Fibroblast of villous mesenchyme (primary cell): ENCODE results near the gene MSANTD2. TPM values are rescaled to one million over a fixed set of nuclear protein-coding genes. Genes with fewer than 3 reads are reported as not detected.

Experiments used
- DNase-seq: peaks from one replicate; pipeline ENCODE4 v3.0.0-alpha.2; 2010; ENCODE audit warnings: low read depth
- H3K4me3 ChIP-seq: 2 replicates; pipeline ENCODE4 v1.5.1; 2011; ENCODE audit warnings: low read depth, mild to moderate bottlenecking, low read length
- CTCF ChIP-seq: IDR thresholded peaks from 2 replicates; pipeline ENCODE4 v1.5.1; 2012; ENCODE audit warnings: low read depth, mild to moderate bottlenecking, low read length; ENCODE audit not compliant: insufficient read depth
- total RNA-seq: library from RNA; depleted of rRNA; stranded (reverse); fragments of >200 nt; gene quantifications from 2 replicates; pipeline ENCODE4 v1.2.3, GENCODE V29; 2012

MSANTD2 gene
- total RNA-seq, 1 donor: 11.2 TPM

DNA sequence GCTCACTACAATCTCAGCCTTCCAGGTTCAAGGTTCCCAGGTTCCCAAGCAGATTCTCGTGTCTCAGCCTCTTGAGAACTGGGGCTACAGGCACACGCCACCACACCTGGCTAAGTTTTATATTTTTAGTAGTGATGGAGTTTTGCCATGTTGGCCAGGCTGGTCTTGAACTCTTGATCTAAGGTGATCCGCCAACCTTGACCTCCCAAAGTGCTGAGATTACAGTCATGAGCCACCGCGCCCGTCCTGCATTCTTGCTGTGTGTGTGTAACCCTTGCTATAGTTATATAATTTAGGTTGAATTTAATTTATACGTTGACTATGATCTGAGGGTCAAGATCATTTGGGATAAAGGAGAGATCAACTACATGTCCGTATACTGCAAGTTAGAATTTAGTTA lies 35.7 kb upstream of the MSANTD2 start:
- TF ChIP-seq CTCF: no peak
- H3K4me3 ChIP-seq: peak overlapping the region; percentile 24
- no peak for DNase-seq

GRCh38 chr11:124834526-124835180 lies 34.4 kb upstream of the MSANTD2 start:
- DNase-seq: no peak
- H3K4me3 ChIP-seq: no peak overlapping the region
- TF ChIP-seq CTCF: no peak

DNA sequence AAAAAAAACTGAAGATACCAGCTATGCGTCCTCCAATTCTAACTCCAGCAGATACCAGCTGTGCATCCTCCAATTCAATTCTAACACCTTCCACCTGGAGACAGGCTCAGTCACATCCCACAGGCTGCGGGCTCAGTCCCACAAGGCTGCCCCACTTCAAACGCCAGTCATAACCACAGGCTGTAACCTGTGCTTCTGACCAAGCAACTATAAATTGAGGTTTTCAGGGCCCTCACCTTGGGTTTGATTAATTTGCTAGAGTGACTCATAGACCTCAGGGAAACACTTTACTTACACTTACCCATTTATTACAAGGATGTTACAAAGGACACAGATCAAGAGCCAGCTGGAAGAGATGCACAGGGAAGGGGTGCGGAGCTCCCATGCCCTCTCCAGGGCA lies 32.4 kb upstream of the MSANTD2 start:
- no peak for TF ChIP-seq CTCF
- H3K4me3 ChIP-seq: no peak overlapping the region
- no peak for DNase-seq

- DNase-seq: no peak
- H3K4me3 ChIP-seq: no peak overlapping the region
- TF ChIP-seq CTCF: no peak
Measured at GRCh38 chr11:124831897-124832296, 31.7 kb upstream of the MSANTD2 start.

DNA sequence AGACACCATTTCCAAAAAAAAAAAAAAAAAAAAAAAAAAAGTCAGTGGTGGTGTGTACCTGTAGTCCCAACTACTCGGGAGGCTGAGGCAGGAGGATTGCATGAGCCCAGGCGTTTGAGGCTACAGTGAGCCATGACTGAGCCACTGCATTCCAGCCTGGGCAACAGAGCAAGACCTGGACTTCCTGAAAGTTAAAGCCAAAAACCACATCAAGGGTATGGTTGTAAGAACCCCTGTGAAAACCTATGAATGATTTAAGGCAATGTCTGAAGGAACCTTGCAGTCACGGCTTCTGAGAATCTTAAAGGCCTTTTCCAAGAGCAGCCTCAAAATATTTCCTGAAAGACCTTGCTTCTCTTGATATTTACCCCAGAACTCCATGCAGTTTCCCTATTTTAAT lies 30.5 kb upstream of the MSANTD2 start:
- no peak for DNase-seq
- no peak for TF ChIP-seq CTCF
- H3K4me3 ChIP-seq: no peak overlapping the region

DNA sequence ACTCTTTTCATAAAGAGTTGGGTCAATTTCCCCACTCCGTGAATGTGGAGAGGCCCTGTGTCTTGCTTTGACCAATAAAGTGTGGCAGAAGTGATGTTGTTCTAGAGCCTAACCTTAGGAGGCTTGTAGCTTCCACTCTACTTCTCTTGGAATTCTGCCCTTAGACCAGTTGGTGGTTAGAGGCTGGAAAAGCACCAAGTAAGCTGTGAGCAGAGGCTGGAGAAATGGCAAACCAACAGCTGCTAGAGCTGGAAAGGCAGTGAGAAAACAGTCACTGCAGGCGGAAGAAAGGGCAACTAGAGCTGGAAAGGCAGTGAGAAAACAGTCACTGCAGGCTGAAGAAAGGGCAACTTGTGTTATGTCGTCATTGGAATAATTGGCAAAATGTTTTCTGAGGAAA lies 29.8 kb upstream of the MSANTD2 start:
- no peak for TF ChIP-seq CTCF
- no peak overlapping the region for H3K4me3 ChIP-seq
- DNase-seq: no peak

DNA sequence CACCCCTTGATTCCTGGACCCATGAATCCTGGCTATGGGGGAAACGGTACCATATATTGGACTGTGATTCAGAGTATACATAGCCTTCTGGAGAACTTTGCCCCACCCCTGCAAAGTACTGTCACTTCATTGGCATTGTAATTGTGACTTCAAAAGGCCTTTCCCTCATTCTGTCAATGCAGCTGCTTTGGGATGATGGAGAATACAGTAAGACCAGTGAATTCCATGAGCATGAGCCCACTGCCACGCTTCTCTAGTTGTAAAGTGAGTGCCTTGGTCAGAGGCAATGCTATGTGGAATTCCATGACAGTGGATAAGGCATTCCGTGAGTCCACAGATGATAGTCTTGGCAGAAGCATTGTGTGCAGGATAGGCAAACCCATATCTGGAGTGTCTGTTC lies 25.7 kb upstream of the MSANTD2 start:
- no peak for TF ChIP-seq CTCF
- DNase-seq: no peak

More for the DNA sequence above, 25.7 kb upstream of the MSANTD2 start:
- H3K4me3 ChIP-seq: no peak overlapping the region
